ENCODE results near the gene KIF13A. TPM values are rescaled to one million over a fixed set of nuclear protein-coding genes. Genes with fewer than 3 reads are reported as not detected.

Gene KIF13A
- total and polyA plus RNA-seq, 9 of the 15 experiments (the other 6 are each of a cell fraction or from before 2014, with no cell fraction given), result 3.6 to 44.3 (median 29.7) TPM

GRCh38 chr6:17714177-17714576, 273.3 kb downstream of the KIF13A start (continued):
- TF ChIP-seq CGGBP1 (CRISPR knock-in tag; IDR thresholded peaks at IDR 0.05), result no peak
- TF ChIP-seq DIDO1 (tag; IDR thresholded peaks at IDR 0.05; ENCODE audit: low read depth), result no peak
- no peak for TF ChIP-seq ZNF707 (CRISPR knock-in tag; conservative IDR thresholded peaks at IDR 0.05)
- no peak for TF ChIP-seq ZBTB33 (CRISPR knock-in tag; IDR thresholded peaks at IDR 0.05)
- no peak for TF ChIP-seq LARP7 (IDR thresholded peaks at IDR 0.05)
- TF ChIP-seq RNF2 (IDR thresholded peaks at IDR 0.05), result no peak
- TF ChIP-seq PHB2 (IDR thresholded peaks at IDR 0.05; ENCODE audit: low read depth), result no peak
- TF ChIP-seq PRMT5 (CRISPR knock-in tag; IDR thresholded peaks at IDR 0.05), result no peak
- no peak for TF ChIP-seq U2AF2 (optimal IDR thresholded peaks at IDR 0.05; ENCODE audit: low read depth, low read length)
- TF ChIP-seq RFX7 (CRISPR knock-in tag; IDR thresholded peaks at IDR 0.05), result no peak
- TF ChIP-seq MTA1 (IDR thresholded peaks at IDR 0.05; ENCODE audit: borderline replicate concordance), result no peak
- no peak for TF ChIP-seq KAT7 (CRISPR knock-in tag; IDR thresholded peaks at IDR 0.05; ENCODE audit: borderline replicate concordance)
- TF ChIP-seq, protein P1, sequence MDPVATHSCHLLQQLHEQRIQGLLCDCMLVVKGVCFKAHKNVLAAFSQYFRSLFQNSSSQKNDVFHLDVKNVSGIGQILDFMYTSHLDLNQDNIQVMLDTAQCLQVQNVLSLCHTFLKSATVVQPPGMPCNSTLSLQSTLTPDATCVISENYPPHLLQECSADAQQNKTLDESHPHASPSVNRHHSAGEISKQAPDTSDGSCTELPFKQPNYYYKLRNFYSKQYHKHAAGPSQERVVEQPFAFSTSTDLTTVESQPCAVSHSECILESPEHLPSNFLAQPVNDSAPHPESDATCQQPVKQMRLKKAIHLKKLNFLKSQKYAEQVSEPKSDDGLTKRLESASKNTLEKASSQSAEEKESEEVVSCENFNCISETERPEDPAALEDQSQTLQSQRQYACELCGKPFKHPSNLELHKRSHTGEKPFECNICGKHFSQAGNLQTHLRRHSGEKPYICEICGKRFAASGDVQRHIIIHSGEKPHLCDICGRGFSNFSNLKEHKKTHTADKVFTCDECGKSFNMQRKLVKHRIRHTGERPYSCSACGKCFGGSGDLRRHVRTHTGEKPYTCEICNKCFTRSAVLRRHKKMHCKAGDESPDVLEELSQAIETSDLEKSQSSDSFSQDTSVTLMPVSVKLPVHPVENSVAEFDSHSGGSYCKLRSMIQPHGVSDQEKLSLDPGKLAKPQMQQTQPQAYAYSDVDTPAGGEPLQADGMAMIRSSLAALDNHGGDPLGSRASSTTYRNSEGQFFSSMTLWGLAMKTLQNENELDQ (CRISPR knock-in tag; IDR thresholded peaks at IDR 0.05; ENCODE audit: borderline replicate concordance), result no peak
- TF ChIP-seq CAMTA2 (CRISPR knock-in tag; conservative IDR thresholded peaks at IDR 0.05), result no peak
- TF ChIP-seq ETV1 (tag; conservative IDR thresholded peaks at IDR 0.05; ENCODE audit: low read depth), result 0 out of 2 replicates have a peak, but pooled peaks have one; percentile 6
- TF ChIP-seq MEF2A (IDR thresholded peaks at IDR 0.05; ENCODE audit: control insufficient read depth, low read depth, low read length), result no peak
- TF ChIP-seq FOXM1 (IDR thresholded peaks at IDR 0.05; ENCODE audit: low read depth), result no peak
- no peak for TF ChIP-seq FOXM1 (CRISPR knock-in tag; IDR thresholded peaks at IDR 0.05; ENCODE audit: low read depth)
- TF ChIP-seq SPI1 (IDR thresholded peaks at IDR 0.05; ENCODE audit: borderline replicate concordance, low read depth, low read length), result no peak
- TF ChIP-seq, protein P2, sequence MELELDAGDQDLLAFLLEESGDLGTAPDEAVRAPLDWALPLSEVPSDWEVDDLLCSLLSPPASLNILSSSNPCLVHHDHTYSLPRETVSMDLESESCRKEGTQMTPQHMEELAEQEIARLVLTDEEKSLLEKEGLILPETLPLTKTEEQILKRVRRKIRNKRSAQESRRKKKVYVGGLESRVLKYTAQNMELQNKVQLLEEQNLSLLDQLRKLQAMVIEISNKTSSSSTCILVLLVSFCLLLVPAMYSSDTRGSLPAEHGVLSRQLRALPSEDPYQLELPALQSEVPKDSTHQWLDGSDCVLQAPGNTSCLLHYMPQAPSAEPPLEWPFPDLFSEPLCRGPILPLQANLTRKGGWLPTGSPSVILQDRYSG (tag; conservative IDR thresholded peaks at IDR 0.05; ENCODE audit: low read depth), result no peak
- no peak for TF ChIP-seq SMARCB1 (IDR thresholded peaks at IDR 0.05; ENCODE audit: insufficient read length, low read depth)
- TF ChIP-seq ZNF41 (CRISPR knock-in tag; conservative IDR thresholded peaks at IDR 0.05), result no peak
- no peak for TF ChIP-seq ZNF740 (CRISPR knock-in tag; IDR thresholded peaks at IDR 0.05)
- TF ChIP-seq ZNF740 (tag; IDR thresholded peaks at IDR 0.05), result no peak
